ENCODE results near the gene USP13.

GRCh38 chr3:179697736-179698332 lies 45.0 kb downstream of the USP13 start:
- TF ChIP-seq POLR2A (IDR thresholded peaks at IDR 0.05; ENCODE audit: low read depth, low read length) (no peak), SMC3 (IDR thresholded peaks at IDR 0.05; ENCODE audit: low read depth, low read length) (no peak), FOS (IDR thresholded peaks at IDR 0.05; ENCODE audit: low read depth, low read length) (no peak), RCOR1 (IDR thresholded peaks at IDR 0.05; ENCODE audit: insufficient replicate concordance, low read length) (no peak)
- TF ChIP-seq, protein P1, sequence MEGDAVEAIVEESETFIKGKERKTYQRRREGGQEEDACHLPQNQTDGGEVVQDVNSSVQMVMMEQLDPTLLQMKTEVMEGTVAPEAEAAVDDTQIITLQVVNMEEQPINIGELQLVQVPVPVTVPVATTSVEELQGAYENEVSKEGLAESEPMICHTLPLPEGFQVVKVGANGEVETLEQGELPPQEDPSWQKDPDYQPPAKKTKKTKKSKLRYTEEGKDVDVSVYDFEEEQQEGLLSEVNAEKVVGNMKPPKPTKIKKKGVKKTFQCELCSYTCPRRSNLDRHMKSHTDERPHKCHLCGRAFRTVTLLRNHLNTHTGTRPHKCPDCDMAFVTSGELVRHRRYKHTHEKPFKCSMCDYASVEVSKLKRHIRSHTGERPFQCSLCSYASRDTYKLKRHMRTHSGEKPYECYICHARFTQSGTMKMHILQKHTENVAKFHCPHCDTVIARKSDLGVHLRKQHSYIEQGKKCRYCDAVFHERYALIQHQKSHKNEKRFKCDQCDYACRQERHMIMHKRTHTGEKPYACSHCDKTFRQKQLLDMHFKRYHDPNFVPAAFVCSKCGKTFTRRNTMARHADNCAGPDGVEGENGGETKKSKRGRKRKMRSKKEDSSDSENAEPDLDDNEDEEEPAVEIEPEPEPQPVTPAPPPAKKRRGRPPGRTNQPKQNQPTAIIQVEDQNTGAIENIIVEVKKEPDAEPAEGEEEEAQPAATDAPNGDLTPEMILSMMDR (conservative IDR thresholded peaks at IDR 0.05; ENCODE audit: low read depth, low read length) = no peak
